Measurements from ENCODE around the gene TUBB2B.

Gene TUBB2B

DNA sequence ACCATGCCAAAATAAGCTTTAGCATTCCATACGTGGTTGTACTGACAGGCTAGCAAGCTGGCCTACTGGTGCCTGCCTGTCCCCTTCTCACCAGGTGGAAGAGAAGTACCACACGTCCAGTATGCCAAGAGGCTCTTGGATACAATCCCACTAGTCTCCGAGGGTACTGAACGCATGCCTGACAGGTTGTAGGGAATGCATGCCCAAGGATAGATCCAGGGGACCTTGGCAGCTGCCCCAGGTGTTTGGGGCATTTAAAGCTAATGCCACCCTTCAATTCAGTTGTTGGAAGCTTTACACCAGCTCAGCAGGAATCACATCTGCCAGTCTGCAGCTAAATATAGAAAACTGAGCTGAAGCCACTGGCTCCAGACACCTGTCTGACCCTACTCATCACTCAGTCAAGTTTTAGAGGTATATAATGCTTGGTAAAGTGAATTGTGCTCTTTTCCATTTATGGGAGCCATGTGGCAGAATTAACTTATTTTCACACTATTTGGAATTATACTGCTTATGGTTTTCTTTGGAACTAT, 4.9 kb downstream of the TUBB2B start:
- Histone ChIP-seq H3K4me3 (ENCODE audit: low read length in 2 of 2) (no peak overlapping the region), H3K4me1 (ENCODE audit: control insufficient read depth, insufficient read depth, low read length) (peaks cover 14% of the 10 kb centered on the region), H3K27ac (ENCODE audit: low read length) (no peak overlapping the region), H3K27me3 (ENCODE audit: control insufficient read depth in 1 of 2, insufficient read depth in 2 of 2, low read length in 2 of 2) (peaks cover 9 to 11% of the 10 kb centered on the region in 2 donors), H3K9me3 (ENCODE audit: control insufficient read depth in 2 of 2, low read length in 2 of 2) (no peaks in the 10 kb centered on the region), H3K36me3 (ENCODE audit: control insufficient read depth in 2 of 2, insufficient read depth in 2 of 2, low read length in 2 of 2) (no peaks in the 10 kb centered on the region), H3K9ac (ENCODE audit: low read length in 2 of 2) (no peak overlapping the region)

GRCh38 chr6:3221578-3221977, 5.9 kb downstream of the TUBB2B start:
- Histone ChIP-seq H3K9ac (ENCODE audit: low read length in 2 of 2) (no peak overlapping the region), H3K27me3 (ENCODE audit: control insufficient read depth in 1 of 2, insufficient read depth in 2 of 2, low read length in 2 of 2) (peaks cover under 1 to 3% of the 10 kb centered on the region in 2 donors), H3K4me1 (ENCODE audit: control insufficient read depth, insufficient read depth, low read length) (peaks cover 4% of the 10 kb centered on the region), H3K4me3 (ENCODE audit: low read length in 2 of 2) (no peak overlapping the region), H3K36me3 (ENCODE audit: control insufficient read depth in 2 of 2, insufficient read depth in 2 of 2, low read length in 2 of 2) (no peaks in the 10 kb centered on the region), H3K9me3 (ENCODE audit: control insufficient read depth in 2 of 2, low read length in 2 of 2) (no peaks in the 10 kb centered on the region), H3K27ac (ENCODE audit: low read length) (no peak overlapping the region)

DNA sequence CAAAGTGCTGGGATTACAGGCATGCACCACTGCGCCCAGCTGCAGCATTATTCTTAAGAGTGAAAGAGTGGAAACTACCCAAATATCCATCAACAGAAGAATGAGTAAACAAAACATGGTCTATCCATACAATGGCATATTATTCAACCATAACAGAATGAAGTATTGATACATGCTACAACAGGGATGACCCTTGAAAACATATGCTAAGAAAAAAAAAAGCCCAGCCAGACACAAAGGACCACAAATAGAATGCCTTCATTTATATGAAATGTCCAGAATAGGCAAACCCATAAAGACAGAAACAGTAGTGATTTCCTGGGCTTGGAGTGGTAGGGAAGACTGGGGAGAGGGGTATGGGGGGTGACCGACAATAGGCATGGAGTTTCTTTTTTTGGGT, 7.1 kb downstream of the TUBB2B start:
- peaks cover 3% of the 10 kb centered on the region for H3K4me1 ChIP-seq (ENCODE audit: control insufficient read depth, insufficient read depth, low read length)
- H3K4me3 ChIP-seq (ENCODE audit: low read length in 2 of 2), result no peak overlapping the region

GRCh38 chr6:3218266-3218665, 9.2 kb downstream of the TUBB2B start:
- no peak overlapping the region for H3K9ac ChIP-seq (ENCODE audit: low read length in 2 of 2)
- H3K36me3 ChIP-seq (ENCODE audit: control insufficient read depth in 2 of 2, insufficient read depth in 2 of 2, low read length in 2 of 2), result no peaks in the 10 kb centered on the region
- no peak overlapping the region for H3K27ac ChIP-seq (ENCODE audit: low read length)
- no peaks in the 10 kb centered on the region for H3K27me3 ChIP-seq (ENCODE audit: control insufficient read depth in 1 of 2, insufficient read depth in 2 of 2, low read length in 2 of 2)
- no peak overlapping the region for H3K4me3 ChIP-seq (ENCODE audit: low read length in 2 of 2)
- peaks cover 3% of the 10 kb centered on the region for H3K4me1 ChIP-seq (ENCODE audit: control insufficient read depth, insufficient read depth, low read length)
- no peaks in the 10 kb centered on the region for H3K9me3 ChIP-seq (ENCODE audit: control insufficient read depth in 2 of 2, low read length in 2 of 2)

More for the DNA sequence above, 7.1 kb downstream of the TUBB2B start:
- Histone ChIP-seq H3K36me3 (ENCODE audit: control insufficient read depth in 2 of 2, insufficient read depth in 2 of 2, low read length in 2 of 2) (no peaks in the 10 kb centered on the region), H3K27me3 (ENCODE audit: control insufficient read depth in 1 of 2, insufficient read depth in 2 of 2, low read length in 2 of 2) (no peaks in the 10 kb centered on the region), H3K27ac (ENCODE audit: low read length) (no peak overlapping the region), H3K9me3 (ENCODE audit: control insufficient read depth in 2 of 2, low read length in 2 of 2) (no peaks in the 10 kb centered on the region), H3K9ac (ENCODE audit: low read length in 2 of 2) (no peak overlapping the region)

- Histone ChIP-seq H3K9ac (ENCODE audit: low read length in 2 of 2) (no peak overlapping the region), H3K4me1 (ENCODE audit: control insufficient read depth, insufficient read depth, low read length) (no peaks in the 10 kb centered on the region), H3K9me3 (ENCODE audit: control insufficient read depth in 2 of 2, low read length in 2 of 2) (no peaks in the 10 kb centered on the region), H3K27me3 (ENCODE audit: control insufficient read depth in 1 of 2, insufficient read depth in 2 of 2, low read length in 2 of 2) (no peaks in the 10 kb centered on the region), H3K27ac (ENCODE audit: low read length) (no peak overlapping the region), H3K4me3 (ENCODE audit: low read length in 2 of 2) (no peak overlapping the region), H3K36me3 (ENCODE audit: control insufficient read depth in 2 of 2, insufficient read depth in 2 of 2, low read length in 2 of 2) (no peaks in the 10 kb centered on the region)
Observed at GRCh38 chr6:3217286-3217685, 10.2 kb downstream of the TUBB2B start.

DNA sequence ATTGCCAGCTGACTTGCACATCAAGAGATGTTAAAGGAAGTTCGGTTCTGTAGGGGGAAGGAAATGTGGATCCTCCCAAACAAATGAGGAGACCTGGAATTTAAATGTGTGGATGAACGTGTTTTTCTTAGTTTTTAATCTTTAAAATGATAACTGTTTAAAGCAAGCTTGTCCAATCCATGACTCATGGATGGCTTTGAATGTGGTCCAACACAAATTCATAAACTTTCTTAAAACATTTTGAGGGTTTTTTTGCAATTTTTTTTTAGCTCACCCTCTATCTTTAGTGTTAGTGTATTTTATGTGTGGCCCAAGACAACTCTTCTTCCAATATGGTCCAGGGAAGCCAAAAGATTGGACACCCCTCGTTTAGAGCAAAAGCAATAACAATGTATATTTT, 12.6 kb downstream of the TUBB2B start:
- Histone ChIP-seq H3K36me3 (ENCODE audit: control insufficient read depth in 2 of 2, insufficient read depth in 2 of 2, low read length in 2 of 2) (no peaks in the 10 kb centered on the region), H3K4me1 (ENCODE audit: control insufficient read depth, insufficient read depth, low read length) (peaks cover 11% of the 10 kb centered on the region), H3K4me3 (ENCODE audit: low read length in 2 of 2) (no peak overlapping the region), H3K27me3 (ENCODE audit: control insufficient read depth in 1 of 2, insufficient read depth in 2 of 2, low read length in 2 of 2) (no peaks in the 10 kb centered on the region), H3K27ac (ENCODE audit: low read length) (no peak overlapping the region), H3K9me3 (ENCODE audit: control insufficient read depth in 2 of 2, low read length in 2 of 2) (no peaks in the 10 kb centered on the region), H3K9ac (ENCODE audit: low read length in 2 of 2) (no peak overlapping the region)

DNA sequence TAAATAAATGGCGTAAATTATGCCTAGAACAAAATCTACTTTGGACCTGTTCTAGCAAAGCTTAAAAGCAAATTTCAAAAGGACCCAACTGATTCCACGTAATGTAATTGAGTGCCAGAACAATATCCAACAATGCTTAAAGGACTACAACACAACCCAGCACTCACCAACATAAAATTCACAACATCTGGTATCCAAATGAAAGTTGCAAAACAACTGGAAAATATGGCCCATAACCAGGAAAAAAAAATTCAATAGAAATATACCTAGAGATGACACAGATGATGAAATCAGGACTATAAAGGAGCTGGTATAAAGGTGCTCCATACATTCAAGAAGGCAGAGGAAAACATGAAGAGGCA, 14.1 kb downstream of the TUBB2B start:
- no peaks in the 10 kb centered on the region for H3K36me3 ChIP-seq (ENCODE audit: control insufficient read depth in 2 of 2, insufficient read depth in 2 of 2, low read length in 2 of 2)
- H3K9me3 ChIP-seq (ENCODE audit: control insufficient read depth in 2 of 2, low read length in 2 of 2), result no peaks in the 10 kb centered on the region
- no peak overlapping the region for H3K4me3 ChIP-seq (ENCODE audit: low read length in 2 of 2)
- no peaks in the 10 kb centered on the region for H3K27me3 ChIP-seq (ENCODE audit: control insufficient read depth in 1 of 2, insufficient read depth in 2 of 2, low read length in 2 of 2)
- no peak overlapping the region for H3K9ac ChIP-seq (ENCODE audit: low read length in 2 of 2)
- H3K4me1 ChIP-seq (ENCODE audit: control insufficient read depth, insufficient read depth, low read length), result peaks cover 14% of the 10 kb centered on the region
- no peak overlapping the region for H3K27ac ChIP-seq (ENCODE audit: low read length)

GRCh38 chr6:3212261-3212660, 15.2 kb downstream of the TUBB2B start:
- H3K27ac ChIP-seq (ENCODE audit: low read length), result peak overlapping the region; percentile 31
- no peak overlapping the region for H3K4me3 ChIP-seq (ENCODE audit: low read length in 2 of 2)
- no peaks in the 10 kb centered on the region for H3K9me3 ChIP-seq (ENCODE audit: control insufficient read depth in 2 of 2, low read length in 2 of 2)
- H3K27me3 ChIP-seq (ENCODE audit: control insufficient read depth in 1 of 2, insufficient read depth in 2 of 2, low read length in 2 of 2), result no peaks in the 10 kb centered on the region
- H3K4me1 ChIP-seq (ENCODE audit: control insufficient read depth, insufficient read depth, low read length), result peaks cover 19% of the 10 kb centered on the region
- H3K9ac ChIP-seq (ENCODE audit: low read length in 2 of 2), result no peak overlapping the region
- no peaks in the 10 kb centered on the region for H3K36me3 ChIP-seq (ENCODE audit: control insufficient read depth in 2 of 2, insufficient read depth in 2 of 2, low read length in 2 of 2)

- Histone ChIP-seq H3K4me1 (ENCODE audit: control insufficient read depth, insufficient read depth, low read length) (peaks cover 19% of the 10 kb centered on the region), H3K9ac (ENCODE audit: low read length in 2 of 2) (peak overlapping the region in 1 of 2 donors; percentile 21), H3K36me3 (ENCODE audit: control insufficient read depth in 2 of 2, insufficient read depth in 2 of 2, low read length in 2 of 2) (no peaks in the 10 kb centered on the region), H3K4me3 (ENCODE audit: low read length in 2 of 2) (no peak overlapping the region), H3K27ac (ENCODE audit: low read length) (peak overlapping the region; percentile 31), H3K9me3 (ENCODE audit: control insufficient read depth in 2 of 2, low read length in 2 of 2) (no peaks in the 10 kb centered on the region), H3K27me3 (ENCODE audit: control insufficient read depth in 1 of 2, insufficient read depth in 2 of 2, low read length in 2 of 2) (no peaks in the 10 kb centered on the region)
Observed at GRCh38 chr6:3211681-3212080, 15.8 kb downstream of the TUBB2B start.

DNA sequence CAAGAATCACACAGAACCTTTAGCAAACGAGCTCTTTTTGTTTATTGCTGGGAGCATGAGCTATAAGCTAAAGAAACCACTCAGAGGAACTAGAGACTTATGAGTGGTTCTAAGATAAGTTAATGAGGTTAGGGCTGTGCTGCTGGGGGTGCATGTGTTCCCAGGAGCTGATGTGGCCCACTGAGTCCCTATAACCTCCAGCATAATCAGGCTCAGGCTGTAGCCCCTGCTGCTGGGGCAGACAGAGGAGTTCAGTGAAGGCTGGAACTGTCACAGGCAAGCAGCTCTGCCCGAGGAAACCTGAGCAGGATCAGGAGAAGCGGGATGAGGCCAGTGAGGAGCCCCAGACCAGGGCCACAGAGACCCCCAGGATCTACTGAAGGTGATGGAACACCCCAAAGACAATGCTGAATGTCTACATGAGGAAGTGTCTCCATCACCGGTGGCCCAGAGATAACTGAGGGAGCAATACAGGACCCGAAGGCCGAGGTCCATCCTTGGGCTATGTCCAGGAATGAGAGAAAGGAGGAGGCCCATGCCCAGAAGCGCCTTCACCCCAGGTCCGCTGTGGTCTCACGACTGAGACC, 17.3 kb downstream of the TUBB2B start:
- H3K36me3 ChIP-seq (ENCODE audit: control insufficient read depth in 2 of 2, insufficient read depth in 2 of 2, low read length in 2 of 2), result no peaks in the 10 kb centered on the region
- H3K9ac ChIP-seq (ENCODE audit: low read length in 2 of 2), result no peak overlapping the region
- H3K4me1 ChIP-seq (ENCODE audit: control insufficient read depth, insufficient read depth, low read length), result peaks cover 19% of the 10 kb centered on the region
- no peak overlapping the region for H3K27ac ChIP-seq (ENCODE audit: low read length)
- no peaks in the 10 kb centered on the region for H3K9me3 ChIP-seq (ENCODE audit: control insufficient read depth in 2 of 2, low read length in 2 of 2)
- no peaks in the 10 kb centered on the region for H3K27me3 ChIP-seq (ENCODE audit: control insufficient read depth in 1 of 2, insufficient read depth in 2 of 2, low read length in 2 of 2)
- no peak overlapping the region for H3K4me3 ChIP-seq (ENCODE audit: low read length in 2 of 2)

DNA sequence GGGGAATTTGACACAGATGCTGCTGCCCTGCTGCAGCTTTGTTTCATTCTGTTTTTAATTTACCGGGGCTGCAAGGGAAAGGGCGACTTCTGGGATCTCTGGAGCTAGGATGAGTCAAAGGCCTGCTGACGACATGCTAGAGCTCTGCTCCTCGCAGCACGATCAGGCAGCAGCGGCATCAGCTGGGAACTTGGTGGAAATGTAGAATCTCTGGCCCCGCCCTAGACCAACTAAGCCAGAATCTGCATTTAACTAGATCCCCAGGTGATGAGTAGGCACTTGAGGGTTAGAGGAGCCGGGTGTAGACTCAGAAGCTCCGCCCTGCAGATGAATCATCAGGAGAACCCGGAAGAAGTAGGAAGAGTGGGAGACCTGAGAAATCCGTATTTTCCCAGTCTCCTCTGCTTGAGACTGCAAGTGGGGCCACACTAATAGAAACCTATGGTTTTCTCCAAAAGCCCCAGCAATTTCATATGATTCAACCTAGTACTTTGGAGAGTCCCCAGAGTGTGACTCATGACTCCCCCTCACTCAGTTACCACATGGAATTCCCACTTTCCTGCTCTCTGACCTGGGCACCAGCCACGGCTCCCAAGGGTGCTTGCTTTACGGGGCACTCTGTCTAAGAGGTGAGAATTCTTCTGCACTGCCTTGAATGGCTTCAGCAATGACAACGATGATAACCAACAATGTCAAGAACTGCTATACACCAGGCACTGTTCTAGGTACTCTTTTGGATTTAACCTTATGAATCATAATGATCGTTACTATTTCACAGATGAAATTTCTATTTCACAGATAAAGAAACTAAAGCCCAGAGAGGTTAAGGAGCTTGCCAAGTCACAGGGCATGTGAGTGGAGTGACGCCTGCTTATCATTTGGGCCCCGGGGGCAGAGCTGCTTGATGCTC, 18.1 kb downstream of the TUBB2B start:
- no peaks in the 10 kb centered on the region for H3K36me3 ChIP-seq (ENCODE audit: control insufficient read depth in 2 of 2, insufficient read depth in 2 of 2, low read length in 2 of 2)
- H3K9ac ChIP-seq (ENCODE audit: low read length in 2 of 2), result no peak overlapping the region
- no peak overlapping the region for H3K4me3 ChIP-seq (ENCODE audit: low read length in 2 of 2)
- H3K27me3 ChIP-seq (ENCODE audit: control insufficient read depth in 1 of 2, insufficient read depth in 2 of 2, low read length in 2 of 2), result no peaks in the 10 kb centered on the region
- no peak overlapping the region for H3K27ac ChIP-seq (ENCODE audit: low read length)
- no peaks in the 10 kb centered on the region for H3K9me3 ChIP-seq (ENCODE audit: control insufficient read depth in 2 of 2, low read length in 2 of 2)
- H3K4me1 ChIP-seq (ENCODE audit: control insufficient read depth, insufficient read depth, low read length), result peaks cover 19% of the 10 kb centered on the region
